Hematopoietic multipotent progenitor cell treated with erythropoietin and hydrocortisone succinate and interleukin-3 and kit ligand, for 17 days (in vitro differentiated cells): Measurements from ENCODE around the gene EIF2AK2.
"Not testable (repeated sequence)": the region's sequence is repeated elsewhere in the genome, so short reads cannot be mapped to it uniquely, and the experiment has no call there.

Experiments used
- DNase-seq: peaks from one replicate; pipeline ENCODE4 v3.0.0-alpha.2; 2015; ENCODE audit warnings: low spot score

Gene EIF2AK2

DNA sequence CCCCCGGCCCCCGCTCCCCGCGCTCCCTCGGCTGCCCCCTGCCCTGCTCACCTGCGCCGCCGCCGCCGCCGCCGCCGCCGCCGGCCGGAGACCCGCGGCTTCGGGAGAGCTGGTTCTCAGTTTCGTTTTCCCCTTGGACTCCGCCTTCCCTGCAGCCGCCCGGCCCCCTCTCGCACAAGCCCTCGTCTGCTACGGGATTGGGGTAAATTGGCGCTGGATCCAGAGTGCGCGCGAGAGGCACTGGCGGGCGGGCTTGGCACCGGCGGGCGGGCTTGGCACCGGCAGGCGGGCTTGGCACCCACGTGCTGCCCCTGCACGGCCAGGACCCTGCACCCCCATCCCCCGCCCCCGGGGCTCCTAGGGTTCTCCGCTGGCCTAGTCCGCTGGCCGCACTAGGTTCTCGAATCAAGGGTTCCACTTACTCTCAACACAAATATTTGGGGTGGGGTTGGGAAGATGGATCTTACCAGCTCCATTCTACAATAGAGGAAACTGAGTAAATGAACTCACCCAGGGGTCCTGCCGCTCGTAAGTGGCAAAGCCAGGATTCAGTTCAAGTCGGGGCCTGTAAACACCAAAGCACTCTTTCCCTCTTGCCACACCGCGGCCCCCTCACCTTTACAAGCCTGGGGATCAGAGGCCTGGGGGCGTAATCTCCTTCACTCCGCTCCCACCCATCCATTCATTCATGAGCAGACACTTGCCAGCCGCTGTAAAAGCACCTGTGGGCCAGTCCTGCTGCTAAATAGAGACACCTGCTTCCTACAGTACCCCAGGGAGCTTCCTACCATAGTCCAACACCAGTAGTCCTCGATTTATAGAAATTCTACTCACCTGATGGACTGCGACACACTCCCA, at the start of gene EIF2AK2:
EIF2AK2 (minus strand) TSS at position 124 of the 858 bp plus-strand sequence. CDS start 9,174 bp downstream, outside the sequence.
- DNase-seq: peak; percentile 27

DNA sequence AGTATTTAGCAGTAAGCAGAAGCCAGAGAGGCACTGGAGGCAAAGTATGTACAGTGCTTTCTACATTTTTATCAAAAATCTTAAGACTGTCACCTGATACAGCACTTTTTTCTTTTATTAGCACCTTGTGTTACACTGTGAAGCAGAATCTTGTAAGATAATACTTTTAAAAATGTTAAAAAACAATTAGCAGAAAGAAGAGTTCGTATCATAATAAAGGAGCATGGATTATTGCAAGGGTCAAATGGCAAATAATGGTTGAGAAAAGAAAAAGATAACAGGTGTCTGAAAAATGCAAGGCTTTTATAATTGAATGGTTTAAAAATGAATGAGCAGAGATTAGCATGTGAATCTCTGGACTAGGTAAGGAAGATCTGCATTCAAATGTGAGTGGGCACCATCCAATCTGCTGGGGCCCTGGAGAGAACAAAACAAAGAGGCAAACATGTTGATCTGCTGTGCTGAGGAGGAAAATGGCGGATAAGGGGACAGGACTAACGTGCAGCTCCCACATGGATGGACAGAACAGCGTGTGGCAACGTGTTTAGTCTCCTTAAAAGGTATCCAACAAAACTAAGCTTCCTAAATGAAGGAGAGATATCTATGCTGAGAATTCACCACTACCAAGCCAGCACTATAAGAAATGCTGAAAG, 49.0 kb upstream of the EIF2AK2 start:
- DNase-seq: no peak

DNA sequence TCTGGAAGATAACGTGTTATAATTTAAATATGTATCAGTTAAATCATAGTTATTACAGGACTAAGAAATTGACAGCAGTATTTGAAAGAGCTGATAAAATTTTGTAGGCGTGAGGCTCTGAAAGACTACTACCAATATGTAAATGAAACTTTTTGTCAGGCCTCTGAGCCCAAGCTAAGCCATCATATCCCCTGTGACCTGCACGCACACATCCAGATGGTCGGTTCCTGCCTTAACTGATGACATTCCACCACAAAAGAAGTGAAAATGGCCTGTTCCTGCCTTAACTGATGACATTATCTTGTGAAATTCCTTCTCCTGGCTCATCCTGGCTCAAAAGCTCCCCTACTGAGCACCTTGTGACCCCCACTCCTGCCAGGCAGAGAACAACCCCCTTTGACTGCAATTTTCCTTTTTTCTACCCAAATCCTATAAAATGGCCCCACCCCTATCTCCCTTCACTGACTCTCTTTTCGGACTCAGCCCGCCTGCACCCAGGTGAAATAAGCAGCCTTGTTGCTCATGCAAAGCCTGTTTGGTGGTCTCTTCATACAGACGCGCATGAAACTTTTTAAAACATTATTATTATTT, 48.4 kb upstream of the EIF2AK2 start:
- DNase-seq: not testable (repeated sequence)

DNA sequence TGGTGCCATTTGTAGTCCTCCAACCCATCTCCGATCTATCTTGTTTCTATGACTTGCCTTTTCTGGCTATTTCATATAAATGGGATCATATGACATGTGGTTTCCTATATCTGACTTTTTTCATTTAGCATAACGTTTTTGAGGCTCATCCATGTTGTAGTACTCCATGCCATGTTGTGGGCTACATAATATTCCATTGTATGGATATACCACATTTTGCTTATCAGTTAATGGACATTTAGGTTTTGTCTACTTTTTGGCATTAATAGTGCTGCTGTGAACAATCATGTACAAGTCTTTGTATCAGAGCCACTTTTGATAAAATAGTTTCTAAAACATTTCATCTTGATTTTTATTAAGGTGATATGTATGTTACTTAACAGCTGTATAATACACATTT, 46.9 kb upstream of the EIF2AK2 start:
- no peak for DNase-seq

DNA sequence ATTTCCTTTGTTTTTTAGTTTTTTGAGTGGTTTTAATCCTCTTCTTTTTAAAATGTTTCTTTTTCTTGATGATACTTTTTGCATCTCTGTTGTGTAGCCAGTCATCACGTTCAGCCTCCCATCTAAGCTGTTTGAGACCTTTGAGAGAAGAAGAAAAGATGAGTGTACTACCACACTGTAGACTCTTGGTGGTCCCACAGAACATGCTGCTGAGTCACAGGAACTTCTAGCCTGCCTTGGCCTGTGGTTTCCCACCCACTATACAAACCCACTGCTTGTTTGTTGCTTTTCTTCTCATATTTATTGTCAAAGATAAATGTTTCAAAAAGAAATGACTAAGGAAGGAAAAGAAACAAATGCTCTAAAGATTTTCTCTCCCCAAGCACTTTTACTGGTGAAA, 45.0 kb upstream of the EIF2AK2 start:
- no peak for DNase-seq

DNA sequence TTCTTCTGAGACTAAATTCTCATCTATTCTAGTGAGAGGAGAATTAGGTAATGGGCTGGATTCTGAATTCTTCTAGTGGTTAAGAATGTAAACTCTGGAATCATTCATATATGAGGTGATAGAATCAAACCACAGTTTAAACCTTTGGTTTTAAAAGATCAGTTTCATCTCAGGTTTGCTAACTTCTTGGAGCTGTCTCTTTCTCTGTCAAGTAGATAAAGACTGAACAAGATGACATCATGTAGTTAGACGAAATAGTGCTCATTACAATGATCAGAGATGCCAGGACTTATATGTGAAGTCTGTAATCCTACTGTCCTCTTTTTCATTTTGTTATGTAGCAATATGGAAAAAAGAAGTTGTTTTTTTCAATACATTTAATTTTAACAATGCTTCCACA, 44.4 kb upstream of the EIF2AK2 start:
- no peak for DNase-seq

DNA sequence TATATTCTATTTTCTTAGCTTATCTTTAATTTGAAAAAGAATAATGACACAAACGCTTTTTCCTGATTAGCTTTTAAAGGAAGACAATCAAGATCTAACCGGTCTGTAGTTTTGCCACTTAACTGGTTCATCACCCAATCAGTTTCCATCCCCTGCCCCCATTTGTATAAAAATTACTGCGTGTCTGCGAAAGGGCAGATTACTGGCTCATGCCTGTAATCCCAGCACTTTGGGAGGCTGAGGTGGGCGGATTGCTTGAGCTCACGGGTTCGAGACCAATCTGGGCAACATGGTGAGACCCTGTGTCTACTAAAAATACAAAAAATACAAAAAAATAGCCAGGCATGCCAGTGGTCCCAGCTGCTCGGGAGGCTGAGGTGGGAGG, 41.9 kb upstream of the EIF2AK2 start:
- no peak for DNase-seq

DNA sequence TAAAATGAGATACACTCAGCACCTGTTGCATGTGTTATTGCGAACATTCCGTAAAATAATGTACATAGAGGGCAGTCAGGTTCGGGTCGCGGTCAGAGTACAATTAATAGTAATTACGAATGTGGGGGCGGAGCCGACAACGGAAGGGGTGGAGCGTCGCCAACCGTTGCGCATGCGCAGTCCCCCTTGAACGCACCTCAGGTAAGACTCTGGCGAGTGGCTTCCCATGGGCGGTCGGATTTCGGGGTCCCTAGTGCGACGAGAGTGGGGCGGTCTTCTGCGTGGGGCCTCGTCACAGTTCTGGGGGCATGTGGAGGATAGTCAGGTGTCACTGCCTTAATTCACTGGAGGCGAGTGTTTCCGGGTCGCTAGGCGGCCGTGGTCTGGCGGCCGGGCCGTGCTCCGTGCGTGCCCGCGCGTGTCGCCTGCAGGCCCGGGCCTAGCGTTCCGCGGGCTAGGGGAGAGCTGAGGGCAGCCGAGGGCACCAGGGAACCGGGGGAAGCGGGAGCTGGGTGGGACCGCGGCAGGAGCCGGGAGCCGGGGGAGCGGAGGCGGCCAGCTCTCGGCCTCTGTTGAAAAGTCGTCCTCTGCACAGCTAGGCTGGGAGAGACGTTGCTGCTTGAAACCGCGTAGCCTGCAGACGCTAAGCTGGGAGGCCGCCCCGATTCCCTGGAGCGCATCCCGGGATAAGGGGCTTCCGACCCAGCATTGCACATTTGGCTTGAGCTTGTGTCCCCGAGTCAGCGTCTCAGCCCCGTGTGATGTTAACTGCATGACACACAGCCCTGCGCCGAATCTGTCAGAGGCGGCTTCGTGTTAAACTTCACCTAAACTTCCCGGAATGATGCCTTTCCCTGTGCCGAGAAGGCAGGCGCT, 39.8 kb upstream of the EIF2AK2 start, which contains the start of gene CEBPZOS:
CEBPZOS (plus strand) TSS at position 177 of the 876 bp plus-strand sequence. CDS start 3,209 bp downstream, outside the sequence.
- DNase-seq: peak; percentile 87

DNA sequence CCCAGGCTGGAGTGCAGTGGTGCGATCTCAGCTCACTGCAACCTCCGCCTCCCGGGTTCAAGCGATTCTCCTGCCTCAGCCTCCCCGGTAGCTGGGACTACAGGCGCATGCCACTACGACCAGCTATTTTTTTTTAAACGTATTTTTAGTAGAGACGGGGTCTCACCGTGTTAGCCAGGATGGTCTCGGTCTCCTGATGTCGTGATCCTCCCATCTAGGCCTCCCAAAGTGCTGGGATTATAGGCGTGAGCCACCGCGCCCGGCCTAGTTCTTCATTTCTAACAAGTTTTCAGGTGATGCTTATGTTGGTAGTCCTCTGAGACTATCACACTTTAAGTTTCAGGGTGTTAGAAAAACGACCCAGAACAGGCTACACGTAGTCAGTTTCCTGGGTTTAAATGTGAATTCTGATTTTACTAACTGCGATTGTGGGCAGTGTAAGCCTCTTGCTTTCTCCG, 39.1 kb upstream of the EIF2AK2 start:
- DNase-seq: not testable (repeated sequence)

DNA sequence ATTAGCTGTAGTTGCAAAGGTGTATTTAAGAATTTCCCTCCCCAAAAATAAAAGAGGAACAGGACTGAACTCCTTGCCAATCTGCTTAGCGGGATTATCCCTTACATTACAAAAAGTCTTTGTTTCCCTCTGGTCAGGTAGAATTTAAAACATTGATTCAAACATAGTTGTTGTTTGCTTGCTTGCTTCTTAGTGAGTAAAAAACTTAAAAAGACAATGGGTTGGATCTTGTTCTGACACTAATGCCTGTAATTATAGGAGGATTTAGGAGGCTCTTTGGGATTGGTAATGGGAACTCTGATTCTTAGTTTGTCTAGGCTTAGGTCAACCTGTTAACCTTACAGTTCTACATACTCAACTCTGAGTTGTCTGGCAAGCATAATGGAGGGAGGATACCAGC, 35.8 kb upstream of the EIF2AK2 start:
- DNase-seq: no peak

DNA sequence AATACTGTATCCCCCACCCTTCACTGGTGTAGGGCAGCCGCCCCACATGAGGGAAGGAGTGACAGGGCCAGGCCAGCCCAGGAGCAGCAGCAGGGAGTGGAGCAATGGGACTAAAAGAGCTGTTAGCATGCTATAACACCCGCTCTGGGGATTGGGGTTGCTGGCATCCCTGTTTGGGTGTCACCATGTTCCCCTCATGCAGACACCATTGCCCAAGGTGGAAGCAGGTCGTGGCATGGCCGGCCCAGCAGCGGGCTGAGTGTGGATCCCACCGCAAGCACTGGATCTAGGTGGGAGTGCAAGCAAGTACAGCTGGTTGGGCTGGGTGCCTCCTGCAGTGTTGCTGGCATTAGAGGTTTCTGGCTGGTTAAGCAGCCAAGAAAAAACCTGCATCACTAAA, 35.0 kb upstream of the EIF2AK2 start:
- DNase-seq: no peak

DNA sequence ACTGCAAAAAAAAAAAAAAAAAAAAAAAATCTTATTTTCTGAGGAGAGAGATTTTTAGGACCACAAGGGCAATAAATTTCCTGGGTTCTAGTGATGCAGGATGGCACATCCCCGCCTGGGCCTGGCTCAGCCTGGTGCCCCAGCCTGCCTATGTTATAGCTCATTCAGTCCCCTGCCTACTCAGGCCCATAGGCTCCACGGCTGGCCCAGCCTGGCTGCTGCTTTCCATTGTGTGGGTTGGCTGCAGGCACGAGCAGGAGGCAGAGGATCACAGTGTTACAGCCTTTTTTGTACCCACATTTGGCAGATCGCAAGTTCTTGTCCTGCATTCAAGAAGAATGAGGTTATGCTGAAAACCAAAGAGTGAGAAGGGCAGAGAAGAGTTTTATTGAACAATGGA, 34.5 kb upstream of the EIF2AK2 start:
- no peak for DNase-seq

DNA sequence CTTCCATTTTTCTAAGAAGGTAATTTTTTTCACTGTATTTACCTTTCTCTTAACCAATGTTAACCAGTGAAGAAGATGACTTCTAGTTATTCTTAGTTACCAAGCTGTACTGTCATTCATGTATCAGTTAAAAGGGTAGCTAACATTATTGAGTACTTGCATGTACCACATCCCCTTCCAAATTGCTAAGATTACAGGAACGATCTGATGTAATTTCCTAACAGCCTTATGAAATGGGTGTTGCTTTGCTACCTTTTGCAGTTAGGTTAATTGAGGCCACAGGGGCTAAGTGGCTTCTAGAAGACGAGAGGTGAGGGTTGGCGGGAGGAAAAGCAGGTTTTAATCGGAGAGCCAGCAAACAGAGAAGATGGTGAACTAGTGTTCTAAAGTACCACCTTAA, 33.5 kb upstream of the EIF2AK2 start:
- no peak for DNase-seq

DNA sequence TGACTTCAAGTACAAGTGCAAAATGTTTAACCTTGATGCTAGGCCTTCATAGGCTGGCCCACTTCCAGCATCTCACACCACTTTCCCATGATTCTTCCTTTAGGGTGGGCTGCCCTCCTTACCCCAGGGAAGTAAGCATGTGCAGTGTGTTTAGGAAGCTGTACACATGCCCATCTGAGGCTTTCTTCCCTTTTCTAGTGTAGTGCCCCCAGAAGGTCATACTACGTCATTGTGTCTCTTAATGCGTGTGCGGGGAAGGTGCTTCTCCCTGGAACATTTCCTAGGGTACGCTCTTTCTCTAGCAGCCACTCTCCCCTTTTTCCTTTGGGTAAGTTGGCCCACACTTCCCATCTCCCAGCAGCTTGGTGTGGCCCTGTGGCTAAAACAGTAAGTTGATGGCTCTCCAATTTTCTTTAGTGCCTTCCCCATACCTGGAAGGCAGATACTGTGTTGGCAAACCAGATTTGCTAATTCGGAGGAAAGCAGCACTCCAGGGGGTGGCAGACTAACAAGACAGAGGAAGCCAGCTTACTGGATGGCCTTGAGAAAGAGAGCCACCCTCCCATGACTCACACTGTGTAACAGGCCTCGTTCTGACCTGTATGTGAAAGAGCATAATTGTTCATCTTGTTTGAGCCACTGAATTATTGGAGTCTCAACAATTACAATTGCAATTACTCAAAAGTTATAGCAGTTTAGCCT, 32.8 kb upstream of the EIF2AK2 start:
- no peak for DNase-seq

DNA sequence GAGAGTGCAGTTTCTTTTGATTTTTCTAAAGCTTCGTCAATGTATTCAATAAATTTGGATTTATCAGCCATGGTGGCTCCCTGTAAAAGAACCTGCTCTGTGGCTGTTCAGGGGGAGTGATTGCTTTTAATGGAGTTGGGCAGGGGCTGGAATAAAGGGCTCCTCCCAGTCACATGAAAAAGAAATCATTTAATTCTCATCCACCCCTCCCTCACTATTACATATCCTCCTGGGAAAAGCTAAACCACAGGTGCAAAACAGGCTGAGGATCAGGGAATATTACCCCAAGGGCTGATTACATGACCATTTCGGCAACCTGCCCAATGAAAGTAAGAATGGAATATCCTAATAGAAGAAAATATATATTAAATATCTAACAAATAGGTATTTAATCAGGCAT, 31.8 kb upstream of the EIF2AK2 start, which contains the start of gene SULT6B1:
SULT6B1 (minus strand) TSS at position 101 of the 400 bp plus-strand sequence; CDS start at position 71, 30 bp downstream.
- DNase-seq: no peak

DNA sequence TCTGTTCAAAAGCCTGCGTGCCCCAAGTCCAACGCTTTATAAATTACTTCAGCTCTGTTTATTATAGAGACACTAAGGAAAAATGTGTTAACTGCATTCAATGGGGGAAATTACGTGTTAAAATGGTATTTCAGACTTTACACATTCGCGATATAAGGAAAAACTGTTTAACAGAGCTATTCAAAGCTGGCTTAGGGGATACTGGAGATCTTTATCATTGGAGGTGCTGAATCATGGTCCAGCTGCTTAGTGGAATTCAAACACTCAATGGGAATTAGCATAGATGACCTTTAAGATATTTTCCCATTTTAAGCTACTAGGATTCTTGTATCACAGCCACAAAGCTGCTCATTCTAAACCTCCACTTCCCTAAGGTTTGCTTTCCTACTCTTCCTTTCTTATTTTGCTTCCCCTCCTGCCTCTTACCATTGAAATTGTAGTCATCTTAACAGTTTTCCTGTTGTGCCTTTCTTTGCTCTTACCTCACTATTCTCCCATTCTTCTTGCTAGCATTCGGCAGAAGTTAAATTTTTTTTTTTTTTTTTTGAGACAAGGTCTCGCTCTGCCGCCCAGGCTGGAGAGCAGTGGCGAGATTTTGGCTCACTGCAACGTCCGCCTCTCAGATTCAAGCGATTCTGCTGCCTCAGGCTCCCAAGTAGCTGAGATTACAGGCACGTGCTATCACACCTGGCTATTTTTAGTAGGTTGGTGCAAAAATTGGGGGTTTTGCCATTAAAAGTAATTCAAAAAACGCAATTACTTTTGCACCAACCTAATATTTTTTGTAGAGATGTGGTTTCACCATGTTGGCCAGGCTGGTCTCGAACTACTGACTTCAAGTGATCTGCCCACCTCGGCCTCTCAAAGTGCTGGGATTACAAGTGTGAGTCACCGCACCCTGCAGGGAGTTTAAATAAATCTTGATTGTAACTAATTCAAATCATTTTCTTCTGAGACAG, 25.2 kb upstream of the EIF2AK2 start:
- no peak for DNase-seq

DNA sequence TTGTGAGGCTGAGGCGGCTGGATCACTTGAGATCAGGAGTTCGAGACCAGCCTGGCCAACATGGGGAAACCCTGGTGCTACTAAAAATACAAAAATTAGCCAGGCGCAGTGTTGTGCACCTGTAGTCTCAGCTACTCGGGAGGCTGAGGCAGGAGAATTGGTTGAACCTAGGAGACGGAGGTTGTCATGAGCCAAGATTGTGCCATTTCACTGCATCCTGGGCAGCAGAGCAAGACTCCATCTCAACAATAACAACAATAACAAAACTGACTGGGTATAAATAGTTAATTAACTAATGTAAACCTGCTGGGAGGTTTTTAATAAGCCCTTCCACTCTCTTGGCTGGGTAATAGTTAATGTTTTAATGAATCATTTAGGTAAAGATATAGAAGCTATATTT, 23.9 kb upstream of the EIF2AK2 start:
- DNase-seq: no peak

DNA sequence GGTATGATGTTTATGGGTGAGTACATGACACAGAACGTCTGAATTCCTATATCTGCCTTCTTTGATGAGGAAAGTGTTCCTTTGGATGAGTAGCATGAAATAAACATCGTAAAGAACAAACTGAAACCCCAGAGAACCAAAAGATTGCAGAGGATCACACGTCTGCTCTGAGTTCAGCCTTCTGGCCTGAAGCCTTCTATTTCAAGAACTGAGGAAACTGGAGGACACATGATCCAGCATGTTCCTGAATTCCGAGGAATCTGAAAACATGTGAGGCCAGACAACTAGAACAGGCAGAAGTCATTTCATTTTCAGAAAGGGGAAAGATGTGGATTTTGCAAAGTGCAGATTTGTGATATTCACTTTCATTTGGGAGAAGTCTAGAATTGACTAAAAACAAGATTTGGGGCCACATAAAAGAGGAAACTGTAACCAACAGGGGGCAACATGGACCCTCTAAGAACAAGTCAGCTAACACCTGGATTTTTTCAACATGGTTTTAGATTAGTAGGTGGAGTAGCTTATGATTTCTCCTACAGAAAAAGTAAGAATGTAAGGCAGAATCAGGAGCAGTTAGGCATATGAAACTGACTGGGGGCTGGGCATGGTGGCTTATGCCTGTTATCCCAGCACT, 23.3 kb upstream of the EIF2AK2 start:
- DNase-seq: no peak

DNA sequence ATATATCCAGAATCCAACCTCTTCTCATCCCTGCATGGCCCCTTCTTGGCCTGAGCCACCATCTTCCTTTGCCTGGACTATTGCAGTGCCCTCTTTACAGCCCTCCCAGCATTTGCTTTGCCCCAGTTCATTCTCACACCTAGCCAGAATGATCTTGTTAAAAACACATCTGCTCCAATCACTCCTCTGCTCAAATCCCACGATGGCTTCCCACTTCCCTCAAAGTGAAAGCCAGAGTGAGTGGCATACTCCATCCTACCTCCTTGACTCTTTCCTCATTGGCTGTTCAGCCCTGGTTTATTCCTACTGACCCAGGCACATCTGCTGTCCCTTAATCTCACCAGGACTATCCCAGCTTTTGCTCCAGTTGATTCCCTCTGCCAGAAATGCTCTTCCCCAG, 17.0 kb upstream of the EIF2AK2 start:
- DNase-seq: no peak

DNA sequence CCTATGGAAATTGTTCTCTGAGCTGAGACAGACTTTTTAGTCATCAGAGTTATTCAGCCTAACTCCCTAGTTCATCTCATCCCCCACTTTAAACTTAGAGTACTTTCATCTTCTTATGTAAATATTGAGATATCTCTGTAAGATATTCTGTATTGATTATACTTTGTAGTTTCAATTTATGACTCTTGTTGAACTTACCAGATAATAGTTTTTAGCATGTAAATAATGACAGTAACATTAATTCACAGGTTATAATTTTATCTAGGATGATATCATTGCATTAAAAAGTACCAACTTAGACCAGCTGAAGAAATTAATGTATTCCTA, 14.8 kb upstream of the EIF2AK2 start:
- DNase-seq: no peak
